IMR-90 (cell line): Measurements from ENCODE around the gene INF2. TPM values are rescaled to one million over a fixed set of nuclear protein-coding genes. Genes with fewer than 3 reads are reported as not detected.
A peak's percentile ranks its signal among the peaks of the same experiment; 100 is the strongest.

ENCODE experiments used
- ATAC-seq: fragments of 200-7000 bp; cut with Tn5 transposase; 2 replicates; pipeline ENCODE4 v1.9.1; 2020; ENCODE audit warnings: low read depth, mild to moderate bottlenecking, moderate library complexity
- BruUV-seq: library from RNA; stranded (reverse); fragments of 400-500 nt; replicated peaks from 2 replicates; lab custom pipeline; 2021; lab: Mats Ljungman, UMichigan
- CTCF ChIA-PET: fragments of 300-600 bp; formaldehyde crosslinking; extraction: SDS; loops from one replicate; lab custom pipeline; 2021; ENCODE audit warnings: antibody characterized with exemption; lab: Yijun Ruan, JAX
- POLR2A ChIA-PET: fragments of 300-600 bp; sonication (Branson Sonifier 250); formaldehyde crosslinking; loops from one replicate; lab custom pipeline; 2022; ENCODE audit warnings: antibody characterized with exemption; ENCODE audit not compliant: unreplicated experiment; lab: Charles Lee
- DNase-seq: peaks from one replicate; pipeline ENCODE4 v3.0.0; 2013
- H2AFZ ChIP-seq: replicated peaks from 2 replicates; pipeline ENCODE3; 2013; ENCODE audit warnings: low read length, mild to moderate bottlenecking; ENCODE audit not compliant: poor library complexity
- H2AK5ac ChIP-seq: 2 replicates; pipeline ENCODE4 v1.6.1; 2013; ENCODE audit warnings: low read depth, low read length, inconsistent platforms
- H2AK9ac ChIP-seq: replicated peaks from 2 replicates; pipeline ENCODE3; 2013; ENCODE audit warnings: mild to moderate bottlenecking, low read depth, low read length, moderate library complexity; ENCODE audit not compliant: poor library complexity
- H2BK120ac ChIP-seq: 2 replicates; pipeline ENCODE4 v1.6.1; 2013; ENCODE audit warnings: low read depth, low read length, inconsistent platforms
- H2BK15ac ChIP-seq: 3 replicates; pipeline ENCODE4 v1.6.1; 2013; ENCODE audit warnings: low read depth, low read length, inconsistent platforms
- H2BK20ac ChIP-seq: 2 replicates; pipeline ENCODE4 v1.6.1; 2013; ENCODE audit warnings: low read depth, mild to moderate bottlenecking, inconsistent platforms, low read length, moderate library complexity
- H2BK5ac ChIP-seq: 2 replicates; pipeline ENCODE4 v1.6.1; 2013; ENCODE audit warnings: mild to moderate bottlenecking, low read depth, low read length, inconsistent platforms; ENCODE audit not compliant: poor library complexity, severe bottlenecking
- H3K14ac ChIP-seq: replicated peaks from 2 replicates; pipeline ENCODE4 v1.6.1; 2013; ENCODE audit warnings: low read depth, low read length, inconsistent platforms
- H3K18ac ChIP-seq: 2 replicates; pipeline ENCODE4 v1.6.1; 2013; ENCODE audit warnings: low read depth, low read length, control low read depth
- H3K23ac ChIP-seq: 2 replicates; pipeline ENCODE4 v1.6.1; 2013; ENCODE audit warnings: low read depth, low read length, inconsistent platforms
- H3K27ac ChIP-seq: 2 replicates; pipeline ENCODE4 v1.5.1; 2013; ENCODE audit warnings: mild to moderate bottlenecking, control low read depth, low read length; ENCODE audit not compliant: insufficient read depth
- H3K27me3 ChIP-seq: 2 replicates; pipeline ENCODE4 v1.6.1; 2013; ENCODE audit warnings: low read length; ENCODE audit not compliant: control insufficient read depth, insufficient read depth
- H3K36me3 ChIP-seq: 2 replicates; pipeline ENCODE4 v1.6.1; 2013; ENCODE audit warnings: low read length, mixed read lengths; ENCODE audit not compliant: control insufficient read depth, insufficient read depth
- H3K4ac ChIP-seq: 2 replicates; pipeline ENCODE4 v1.6.1; 2013; ENCODE audit warnings: low read depth, low read length, inconsistent platforms
- H3K4me1 ChIP-seq: 2 replicates; pipeline ENCODE4 v1.6.1; 2013; ENCODE audit warnings: low read length, mixed read lengths; ENCODE audit not compliant: control insufficient read depth, insufficient read depth
- H3K4me2 ChIP-seq: 2 replicates; pipeline ENCODE4 v1.6.1; 2013; ENCODE audit warnings: low read depth, mild to moderate bottlenecking, control low read depth, low read length, moderate library complexity
- H3K4me3 ChIP-seq: 2 replicates; pipeline ENCODE4 v1.5.1; 2013; ENCODE audit warnings: low read depth, mild to moderate bottlenecking, control low read depth, low read length, moderate library complexity; ENCODE audit not compliant: insufficient read depth
- H3K56ac ChIP-seq: 2 replicates; pipeline ENCODE4 v1.6.1; 2013; ENCODE audit warnings: low read length, inconsistent platforms; ENCODE audit not compliant: insufficient read depth; ENCODE audit errors: extremely low read depth
- H3K79me1 ChIP-seq, 2 experiments: 2 replicates each; pipeline ENCODE4 v1.6.1; 2013; ENCODE audit warnings: low read length in 2 of 2, inconsistent platforms in 1 of 2, low read depth in 1 of 2
- H3K9ac ChIP-seq: 2 replicates; pipeline ENCODE4 v1.6.1; 2013; ENCODE audit warnings: low read depth, low read length, control low read depth
- H3K9me1 ChIP-seq: 2 replicates; pipeline ENCODE4 v1.6.1; 2013; ENCODE audit warnings: low read length, inconsistent platforms; ENCODE audit not compliant: insufficient read depth
- H3K9me3 ChIP-seq: 2 replicates; pipeline ENCODE4 v1.6.1; 2013; ENCODE audit warnings: low read length; ENCODE audit not compliant: control insufficient read depth, insufficient read depth
- H4K20me1 ChIP-seq: 2 replicates; pipeline ENCODE4 v1.6.1; 2013; ENCODE audit warnings: low read length, inconsistent platforms; ENCODE audit not compliant: insufficient read depth
- H4K5ac ChIP-seq: 2 replicates; pipeline ENCODE4 v1.6.1; 2013; ENCODE audit warnings: mild to moderate bottlenecking, low read depth, low read length, control low read depth
- H4K8ac ChIP-seq, 2 experiments: 2 replicates each; pipeline ENCODE4 v1.6.1; 2013; ENCODE audit warnings: low read depth in 2 of 2, low read length in 2 of 2, control low read depth in 1 of 2, inconsistent platforms in 1 of 2
- H4K91ac ChIP-seq: 2 replicates; pipeline ENCODE4 v1.6.1; 2013; ENCODE audit warnings: low read depth, low read length, inconsistent platforms; ENCODE audit not compliant: insufficient read depth
- BHLHE40 ChIP-seq: fragments of 150-350 bp; IDR thresholded peaks from 2 replicates; pipeline ENCODE4 v1.6.1; 2016; ENCODE audit warnings: mild to moderate bottlenecking, low read depth, low read length
- CEBPB ChIP-seq: IDR thresholded peaks from 2 replicates; pipeline ENCODE4 v1.6.1; 2012; ENCODE audit warnings: low read depth, low read length, improper control_type of control experiment
- CHD1 ChIP-seq: IDR thresholded peaks from 2 replicates; pipeline ENCODE4 v1.6.1; 2012; ENCODE audit warnings: low read depth, low read length, improper control_type of control experiment
- CTCF ChIP-seq: conservative IDR thresholded peaks from 2 replicates; pipeline ENCODE4 v1.5.1; 2012; ENCODE audit warnings: mild to moderate bottlenecking, low read depth, low read length, improper control_type of control experiment
- MAFK ChIP-seq: IDR thresholded peaks from 2 replicates; pipeline ENCODE4 v1.6.1; 2012; ENCODE audit warnings: low read depth, low read length, improper control_type of control experiment
- MAZ ChIP-seq: IDR thresholded peaks from 2 replicates; pipeline ENCODE4 v1.6.1; 2012; ENCODE audit warnings: low read depth, mild to moderate bottlenecking, low read length, improper control_type of control experiment, moderate library complexity, borderline replicate concordance
- MXI1 ChIP-seq: IDR thresholded peaks from 2 replicates; pipeline ENCODE4 v1.6.1; 2012; ENCODE audit warnings: low read depth, mild to moderate bottlenecking, low read length, moderate library complexity, borderline replicate concordance
- NFE2L2 ChIP-seq: fragments of 150-350 bp; IDR thresholded peaks from 2 replicates; pipeline ENCODE4 v1.6.1; 2016; ENCODE audit warnings: low read depth, mild to moderate bottlenecking, low read length
- RAD21 ChIP-seq: IDR thresholded peaks from 2 replicates; pipeline ENCODE4 v1.6.1; 2012; ENCODE audit warnings: low read length, improper control_type of control experiment
- RCOR1 ChIP-seq: IDR thresholded peaks from 2 replicates; pipeline ENCODE4 v1.6.1; 2012; ENCODE audit warnings: mild to moderate bottlenecking, low read length, improper control_type of control experiment; ENCODE audit not compliant: insufficient replicate concordance
- SMC3 ChIP-seq: fragments of 150-350 bp; IDR thresholded peaks from 2 replicates; pipeline ENCODE4 v1.6.1; 2016; ENCODE audit warnings: low read depth, mild to moderate bottlenecking, antibody characterized with exemption, low read length, moderate library complexity
- USF2 ChIP-seq: fragments of 150-350 bp; IDR thresholded peaks from 2 replicates; pipeline ENCODE4 v1.6.1; 2017; ENCODE audit warnings: mild to moderate bottlenecking, antibody characterized with exemption, low read length, low read depth
- WGBS, 2 experiments: methylation state at CpG; one replicate each; pipeline versions ENCODE4 v1.1.5 to v1.1.7; 2013; ENCODE audit warnings: missing lambda C conversion rate in 2 of 2; ENCODE audit not compliant: insufficient read length in 1 of 2; ENCODE audit errors: extremely low coverage in 2 of 2; 5-methylcytosine and 5-hydroxymethylcytosine counted together
- dilution Hi-C: fragments of 300-500 bp; cut with HindIII; formaldehyde crosslinking; loops from one replicate; pipeline ENCODE4 v1.14.3; 2018; ENCODE audit warnings: low sequenced_read_pairs; ENCODE audit not compliant: unreplicated experiment
- in situ Hi-C: fragments of 300-500 bp; cut with MboI; formaldehyde crosslinking; loops from 3 replicates; pipeline ENCODE4 v1.14.3; 2019; ENCODE audit warnings: low sequenced_read_pairs, inconsistent platforms, mixed read lengths
- intact Hi-C: fragments of 100-400 bp; cut with micrococcal nuclease; formaldehyde crosslinking; loops from 2 replicates; pipeline ENCODE4 v1.10.0; 2022
- polyA plus RNA-seq, 3 experiments: library from polyadenylated mRNA; depleted of rRNA; stranded (reverse); fragments of >200 nt; gene quantifications; 2 replicates each; pipeline ENCODE4 v1.2.3, GENCODE V29; 2012; ENCODE audit warnings: low replicate concordance in 1 of 3
- total RNA-seq: library from RNA; depleted of rRNA; stranded (reverse); fragments of >200 nt; gene quantifications from 2 replicates; pipeline ENCODE4 v1.2.3, GENCODE V29; 2012

INF2 gene
- total and polyA plus RNA-seq, 2 of the 4 experiments (the other 2 are of a cell fraction): 16.8 to 62.1 TPM

GRCh38 chr14:104680806-104681688 is 8.4 kb upstream of the INF2 start:
- Histone ChIP-seq H2BK120ac (peak overlapping the region; percentile 94), H2AK9ac (peak overlapping the region; percentile 100), H3K14ac (peak overlapping the region; percentile 90), H4K20me1 (no peaks in the 10 kb centered on the region), H3K4me1 (peaks cover 43% of the 10 kb centered on the region), H3K56ac (peak overlapping the region; percentile 81), H3K4me3 (no peak overlapping the region), H4K8ac (peak overlapping the region; percentile 80 to 97), H3K79me1 (peaks cover 3 to 32% of the 10 kb centered on the region in 2 experiments; a peak in 3 of 4 replicates), H3K27me3 (no peaks in the 10 kb centered on the region), H2BK15ac (peak overlapping the region; percentile 69; the same call in 2 of the 3 replicates), H3K23ac (peak overlapping the region; percentile 84), H3K9me3 (no peaks in the 10 kb centered on the region), H4K5ac (peak overlapping the region; percentile 94), H2AK5ac (peak overlapping the region; percentile 92), H3K9ac (peak overlapping the region; percentile 54), H3K18ac (peak overlapping the region; percentile 83), H3K9me1 (peaks cover 15% of the 10 kb centered on the region), H3K4ac (peak overlapping the region; percentile 98), H3K36me3 (no peaks in the 10 kb centered on the region), H4K91ac (peak overlapping the region; percentile 94), H2AFZ (peak overlapping the region; percentile 84), H2BK5ac (peak overlapping the region; percentile 98), H3K4me2 (peak overlapping the region; percentile 53), H2BK20ac (peak overlapping the region; percentile 88), H3K27ac (peak overlapping the region; percentile 97)
- POLR2A ChIA-PET: interaction anchor here (0.6 kb wide), 1 partner anchor 608 kb away, joined by 3 read pairs; no protein-coding TSS in a partner anchor
- peak; percentile 46 for ATAC-seq
- intact Hi-C loops: no loop called here
- 21% methylated on average over 6 of the region's 26 CpGs; no CpG with 5 or more reads in 1 of the 2 experiments for WGBS, 2 experiments
- BruUV-seq: no TSS peak
- in situ Hi-C loops: no loop called here
- dilution Hi-C loops: no loop called here
- peak; percentile 85 for DNase-seq
- CTCF ChIA-PET: interaction anchor here (0.8 to 1.2 kb wide), 4 partner anchors 15 to 30 kb away, joined by 3 to 6 read pairs (median 3); no protein-coding TSS in a partner anchor
- TF ChIP-seq MXI1 (peak; percentile 47; the same call in 1 of the 2 replicates), CHD1 (no peak), NFE2L2 (0 out of 2 replicates have a peak, but pooled peaks have one; percentile 5), MAZ (no peak), SMC3 (0 out of 2 replicates have a peak, but pooled peaks have one; percentile 5), USF2 (peak; percentile 29; the same call in 1 of the 2 replicates), CTCF (peak; percentile 32), BHLHE40 (peak; percentile 62; the same call in 1 of the 2 replicates), RAD21 (peak; percentile 32; the same call in 1 of the 2 replicates), CEBPB (no peak), RCOR1 (no peak), MAFK (no peak)
